NB4 (cell line): ENCODE measurements around the gene TNIP2.

Source experiments
- POLR2A ChIP-seq: IDR thresholded peaks from 2 replicates; pipeline ENCODE4 v1.6.1; 2011; ENCODE audit warnings: mild to moderate bottlenecking; ENCODE audit not compliant: insufficient read length; ENCODE audit errors: extremely low read depth
- TF ChIP-seq, protein P1 (sequence below): IDR thresholded peaks from one replicate; pipeline ENCODE4 v1.5.1; 2012; ENCODE audit warnings: low read depth, low read length
- TF ChIP-seq, protein P2 (sequence below): IDR thresholded peaks from 2 replicates; pipeline ENCODE4 v1.6.1; 2011; ENCODE audit warnings: low read depth, low read length

DNA sequence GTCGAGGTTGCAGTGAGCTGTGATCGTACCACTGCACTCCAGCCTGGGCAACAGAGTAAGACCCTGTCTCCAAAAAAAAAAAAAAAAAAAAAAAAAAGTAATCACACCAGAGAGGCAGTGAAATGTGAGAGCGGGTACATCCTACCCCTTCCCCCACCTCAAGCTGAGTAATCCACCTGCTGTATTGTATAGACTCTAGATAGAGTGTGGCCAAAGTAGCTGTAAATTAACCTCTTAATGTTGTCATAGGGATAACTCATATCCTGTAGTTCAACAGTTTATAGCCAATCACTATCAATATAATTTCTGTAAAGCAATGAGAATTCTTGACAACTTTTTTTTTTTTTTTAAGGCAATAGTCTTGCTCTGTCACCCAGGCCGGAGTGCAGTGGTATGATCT, 30.8 kb downstream of the TNIP2 start:
- TF ChIP-seq, protein P1, sequence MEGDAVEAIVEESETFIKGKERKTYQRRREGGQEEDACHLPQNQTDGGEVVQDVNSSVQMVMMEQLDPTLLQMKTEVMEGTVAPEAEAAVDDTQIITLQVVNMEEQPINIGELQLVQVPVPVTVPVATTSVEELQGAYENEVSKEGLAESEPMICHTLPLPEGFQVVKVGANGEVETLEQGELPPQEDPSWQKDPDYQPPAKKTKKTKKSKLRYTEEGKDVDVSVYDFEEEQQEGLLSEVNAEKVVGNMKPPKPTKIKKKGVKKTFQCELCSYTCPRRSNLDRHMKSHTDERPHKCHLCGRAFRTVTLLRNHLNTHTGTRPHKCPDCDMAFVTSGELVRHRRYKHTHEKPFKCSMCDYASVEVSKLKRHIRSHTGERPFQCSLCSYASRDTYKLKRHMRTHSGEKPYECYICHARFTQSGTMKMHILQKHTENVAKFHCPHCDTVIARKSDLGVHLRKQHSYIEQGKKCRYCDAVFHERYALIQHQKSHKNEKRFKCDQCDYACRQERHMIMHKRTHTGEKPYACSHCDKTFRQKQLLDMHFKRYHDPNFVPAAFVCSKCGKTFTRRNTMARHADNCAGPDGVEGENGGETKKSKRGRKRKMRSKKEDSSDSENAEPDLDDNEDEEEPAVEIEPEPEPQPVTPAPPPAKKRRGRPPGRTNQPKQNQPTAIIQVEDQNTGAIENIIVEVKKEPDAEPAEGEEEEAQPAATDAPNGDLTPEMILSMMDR: no peak
- TF ChIP-seq POLR2A: no peak
- TF ChIP-seq, protein P2, sequence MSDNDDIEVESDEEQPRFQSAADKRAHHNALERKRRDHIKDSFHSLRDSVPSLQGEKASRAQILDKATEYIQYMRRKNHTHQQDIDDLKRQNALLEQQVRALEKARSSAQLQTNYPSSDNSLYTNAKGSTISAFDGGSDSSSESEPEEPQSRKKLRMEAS: no peak
